Liver (tissue), 9 donors: ENCODE data around the gene ECI1. TPM values are rescaled to one million over a fixed set of nuclear protein-coding genes. Genes with fewer than 3 reads are reported as not detected.

ENCODE experiments used
- DNase-seq: peaks from one replicate; pipeline ENCODE4 v3.0.0-alpha.2; 2017; ENCODE audit warnings: low spot score
- H3K27ac ChIP-seq, 2 donors: one replicate each; pipeline ENCODE4 v1.7.0; 2013; ENCODE audit warnings: inconsistent platforms in 2 of 2, low read length in 2 of 2, control low read depth in 1 of 2, low read depth in 1 of 2, mild to moderate bottlenecking in 1 of 2
- H3K27me3 ChIP-seq, 4 donors: one replicate each; pipeline versions ENCODE4 v1.6.1 to v1.7.0; 2013; ENCODE audit warnings: low read length in 3 of 4, inconsistent platforms in 1 of 4, mild to moderate bottlenecking in 1 of 4, moderate library complexity in 1 of 4; ENCODE audit not compliant: control insufficient read depth in 4 of 4, insufficient read depth in 4 of 4
- H3K36me3 ChIP-seq, 4 donors: one replicate each; pipeline versions ENCODE4 v1.6.1 to v1.7.0; 2013; ENCODE audit warnings: low read length in 3 of 4, mild to moderate bottlenecking in 3 of 4, low read depth in 1 of 4, moderate library complexity in 1 of 4; ENCODE audit not compliant: control insufficient read depth in 4 of 4, insufficient read depth in 3 of 4
- H3K4me1 ChIP-seq, 4 donors: one replicate each; pipeline versions ENCODE4 v1.6.1 to v1.7.0; 2013; ENCODE audit warnings: low read length in 3 of 4, mild to moderate bottlenecking in 3 of 4, moderate library complexity in 1 of 4; ENCODE audit not compliant: control insufficient read depth in 4 of 4, insufficient read depth in 4 of 4
- H3K4me3 ChIP-seq, 3 donors: one replicate each; pipeline versions ENCODE4 v1.6.1 to v1.7.0; 2013; ENCODE audit warnings: low read length in 3 of 3, control low read depth in 1 of 3, low read depth in 1 of 3, mild to moderate bottlenecking in 1 of 3
- H3K9ac ChIP-seq, 2 donors: one replicate each; pipeline ENCODE4 v1.7.0; 2013; ENCODE audit warnings: low read length in 2 of 2, mild to moderate bottlenecking in 2 of 2, moderate library complexity in 2 of 2, control low read depth in 1 of 2, low read depth in 1 of 2
- H3K9me3 ChIP-seq, 4 donors: one replicate each; pipeline versions ENCODE4 v1.6.1 to v1.7.0; 2013; ENCODE audit warnings: low read length in 3 of 4; ENCODE audit not compliant: control insufficient read depth in 4 of 4
- EGR1 ChIP-seq, 2 donors: IDR thresholded peaks; 2 replicates each; pipeline ENCODE4 v1.6.1; 2016 to 2018; ENCODE audit warnings: antibody characterized with exemption in 2 of 2, low read depth in 2 of 2
- FOXA1 ChIP-seq: IDR thresholded peaks from 2 replicates; pipeline ENCODE4 v1.6.1; 2016; ENCODE audit warnings: antibody characterized with exemption
- FOXA2 ChIP-seq: IDR thresholded peaks from 2 replicates; pipeline ENCODE4 v1.6.1; 2016; ENCODE audit warnings: antibody characterized with exemption
- GABPA ChIP-seq, 2 donors: IDR thresholded peaks in 1 of 2; conservative IDR thresholded peaks in 1 of 2; 2 replicates each; pipeline ENCODE4 v1.6.1; 2016; ENCODE audit warnings: antibody characterized with exemption in 2 of 2, mild to moderate bottlenecking in 1 of 2, moderate library complexity in 1 of 2
- HNF4A ChIP-seq, 2 donors: conservative IDR thresholded peaks; 2 replicates each; pipeline ENCODE4 v1.6.1; 2016; ENCODE audit warnings: antibody characterized with exemption in 2 of 2, mild to moderate bottlenecking in 2 of 2
- HNF4G ChIP-seq: IDR thresholded peaks from 2 replicates; pipeline ENCODE4 v1.6.1; 2016; ENCODE audit warnings: antibody characterized with exemption
- JUND ChIP-seq, 2 donors: IDR thresholded peaks; 2 replicates each; pipeline ENCODE4 v1.6.1; 2016; ENCODE audit warnings: antibody characterized with exemption in 2 of 2
- NR2F2 ChIP-seq: IDR thresholded peaks from 2 replicates; pipeline ENCODE4 v1.6.1; 2016; ENCODE audit warnings: antibody characterized with exemption
- RAD21 ChIP-seq, 2 donors: IDR thresholded peaks; 2 replicates each; pipeline ENCODE4 v1.6.1; 2016; ENCODE audit warnings: antibody characterized with exemption in 2 of 2, mild to moderate bottlenecking in 2 of 2
- RXRA ChIP-seq, 2 donors: IDR thresholded peaks; 2 replicates each; pipeline ENCODE4 v1.6.1; 2017 to 2018; ENCODE audit warnings: antibody characterized with exemption in 2 of 2, mild to moderate bottlenecking in 1 of 2
- SP1 ChIP-seq: IDR thresholded peaks from 2 replicates; pipeline ENCODE4 v1.6.1; 2018; ENCODE audit warnings: antibody characterized with exemption, mild to moderate bottlenecking
- TAF1 ChIP-seq: conservative IDR thresholded peaks from 2 replicates; pipeline ENCODE4 v1.6.1; 2016; ENCODE audit warnings: antibody characterized with exemption, mild to moderate bottlenecking
- YY1 ChIP-seq: IDR thresholded peaks from 2 replicates; pipeline ENCODE4 v1.6.1; 2016; ENCODE audit warnings: antibody characterized with exemption, mild to moderate bottlenecking
- WGBS: extraction: QIAGEN DNeasy Blood & Tissue Kit; methylation state at CpG from one replicate; pipeline ENCODE4 v1.1.7; 2013; 5-methylcytosine and 5-hydroxymethylcytosine counted together
- polyA plus RNA-seq, 2 donors: library from polyadenylated mRNA; stranded (reverse) in 1 of 2; unstranded in 1 of 2; fragments of 200-250 nt in 1 of 2; fragments of >200 nt in 1 of 2; fragmentation: Nextera tagmentation in 1 of 2; extraction: Ambion mirVana in 1 of 2; gene quantifications; one replicate each; pipeline versions ENCODE4 v1.2.1 to v1.2.3, GENCODE V29; 2013 to 2015
- total RNA-seq, 2 donors: library from RNA; depleted of rRNA; stranded (reverse); fragments of >200 nt; gene quantifications; one replicate each; pipeline ENCODE4 v1.2.3, GENCODE V29; 2014
- TF ChIP-seq, protein P1 (sequence below): IDR thresholded peaks from 2 replicates; pipeline ENCODE4 v1.6.1; 2016; ENCODE audit warnings: antibody characterized with exemption
- TF ChIP-seq, protein P2 (sequence below): IDR thresholded peaks from 2 replicates; pipeline ENCODE4 v1.6.1; 2016; ENCODE audit warnings: antibody characterized with exemption, mild to moderate bottlenecking
- TF ChIP-seq, protein P3 (sequence below): IDR thresholded peaks from 2 replicates; pipeline ENCODE4 v1.6.1; 2016; ENCODE audit warnings: antibody characterized with exemption
- TF ChIP-seq, protein P4 (sequence below): fragments of 150-350 bp; IDR thresholded peaks from 2 replicates; pipeline ENCODE4 v1.5.1; 2017; ENCODE audit warnings: improper control_type of control experiment, low read depth, low read length; ENCODE audit not compliant: missing input control
- TF ChIP-seq, protein P5 (sequence below): IDR thresholded peaks from 2 replicates; pipeline ENCODE4 v1.6.1; 2016; ENCODE audit warnings: antibody characterized with exemption
- donor health status: healthy.
- donor health status: healthy.
- donor health status: healthy.
- donor health status: healthy.
- donor health status: healthy.

The ECI1 gene
- total and polyA plus RNA-seq, 4 donors: 36.8 to 107 (median 79.5) TPM

DNA sequence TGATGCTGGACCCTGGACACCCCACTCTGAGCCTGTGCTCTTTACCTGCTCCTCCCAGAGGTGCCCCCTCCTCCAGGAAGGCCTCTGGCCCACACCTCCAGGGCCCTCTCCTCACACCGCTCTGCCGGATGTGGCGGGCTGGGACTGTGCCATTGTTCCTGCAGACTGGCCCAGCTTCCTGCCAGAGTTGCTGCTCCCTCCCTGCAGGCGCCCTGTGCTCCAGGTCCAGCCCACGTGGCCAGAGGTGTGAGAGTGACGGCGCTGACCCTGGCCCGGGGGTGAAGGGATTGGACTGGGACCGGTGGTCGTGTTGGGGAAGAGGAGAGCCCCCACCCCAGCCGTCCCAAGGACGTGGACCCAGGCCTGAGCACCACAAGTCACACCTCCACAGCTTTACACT is 22.3 kb downstream of the ECI1 start (continued):
- TF ChIP-seq, protein P1, sequence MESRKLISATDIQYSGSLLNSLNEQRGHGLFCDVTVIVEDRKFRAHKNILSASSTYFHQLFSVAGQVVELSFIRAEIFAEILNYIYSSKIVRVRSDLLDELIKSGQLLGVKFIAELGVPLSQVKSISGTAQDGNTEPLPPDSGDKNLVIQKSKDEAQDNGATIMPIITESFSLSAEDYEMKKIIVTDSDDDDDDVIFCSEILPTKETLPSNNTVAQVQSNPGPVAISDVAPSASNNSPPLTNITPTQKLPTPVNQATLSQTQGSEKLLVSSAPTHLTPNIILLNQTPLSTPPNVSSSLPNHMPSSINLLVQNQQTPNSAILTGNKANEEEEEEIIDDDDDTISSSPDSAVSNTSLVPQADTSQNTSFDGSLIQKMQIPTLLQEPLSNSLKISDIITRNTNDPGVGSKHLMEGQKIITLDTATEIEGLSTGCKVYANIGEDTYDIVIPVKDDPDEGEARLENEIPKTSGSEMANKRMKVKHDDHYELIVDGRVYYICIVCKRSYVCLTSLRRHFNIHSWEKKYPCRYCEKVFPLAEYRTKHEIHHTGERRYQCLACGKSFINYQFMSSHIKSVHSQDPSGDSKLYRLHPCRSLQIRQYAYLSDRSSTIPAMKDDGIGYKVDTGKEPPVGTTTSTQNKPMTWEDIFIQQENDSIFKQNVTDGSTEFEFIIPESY: no peak
- no peak for TF ChIP-seq FOXA1

DNA sequence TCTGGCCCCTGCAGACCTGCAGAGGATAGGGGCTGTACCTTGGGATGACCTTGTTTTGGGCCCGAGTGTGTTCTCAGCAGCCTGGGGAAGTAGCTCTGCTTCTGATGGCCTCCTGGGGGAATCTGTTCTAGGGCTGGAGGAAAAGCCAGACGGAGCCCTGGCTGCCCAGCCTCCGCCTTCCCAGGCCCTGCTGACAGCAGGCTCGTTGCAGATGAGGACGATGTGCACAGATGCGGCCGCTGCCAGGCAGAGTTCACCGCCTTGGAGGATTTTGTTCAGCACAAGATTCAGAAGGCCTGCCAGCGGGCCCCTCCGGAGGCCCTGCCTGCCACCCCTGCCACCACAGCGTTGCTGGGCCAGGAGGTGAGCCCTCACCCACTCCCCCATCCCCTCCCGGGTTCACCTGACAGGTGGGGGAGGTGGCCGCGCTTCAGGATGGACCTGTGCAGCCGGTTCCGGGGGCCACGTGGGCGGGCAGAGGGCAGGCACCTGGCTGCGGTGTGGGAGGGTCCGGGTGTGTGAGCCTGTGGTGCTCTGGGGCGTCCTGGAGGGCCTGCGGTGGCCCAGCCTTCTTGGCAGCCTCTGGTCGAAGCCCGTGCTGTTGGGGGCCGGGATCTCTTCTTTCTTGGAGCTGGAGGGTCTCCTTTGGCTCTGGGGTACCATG is 23.1 kb downstream of the ECI1 start:
- H3K4me1 ChIP-seq: peaks cover 10 to 33% (median 25%) of the 10 kb centered on the region in 4 donors

More for the DNA sequence above, 23.1 kb downstream of the ECI1 start:
- WGBS: 94% methylated on average over 25 of the region's 25 CpGs
- Histone ChIP-seq H3K27me3 (no peaks in the 10 kb centered on the region), H3K4me3 (no peak overlapping the region), H3K9me3 (no peaks in the 10 kb centered on the region), H3K36me3 (peaks cover 0 to 43% (median 21%) of the 10 kb centered on the region in 4 donors), H3K27ac (no peak overlapping the region), H3K9ac (no peak overlapping the region)
- no peak for DNase-seq
- no peak for TF ChIP-seq FOXA2
- TF ChIP-seq HNF4G: no peak
- TF ChIP-seq, protein P2, sequence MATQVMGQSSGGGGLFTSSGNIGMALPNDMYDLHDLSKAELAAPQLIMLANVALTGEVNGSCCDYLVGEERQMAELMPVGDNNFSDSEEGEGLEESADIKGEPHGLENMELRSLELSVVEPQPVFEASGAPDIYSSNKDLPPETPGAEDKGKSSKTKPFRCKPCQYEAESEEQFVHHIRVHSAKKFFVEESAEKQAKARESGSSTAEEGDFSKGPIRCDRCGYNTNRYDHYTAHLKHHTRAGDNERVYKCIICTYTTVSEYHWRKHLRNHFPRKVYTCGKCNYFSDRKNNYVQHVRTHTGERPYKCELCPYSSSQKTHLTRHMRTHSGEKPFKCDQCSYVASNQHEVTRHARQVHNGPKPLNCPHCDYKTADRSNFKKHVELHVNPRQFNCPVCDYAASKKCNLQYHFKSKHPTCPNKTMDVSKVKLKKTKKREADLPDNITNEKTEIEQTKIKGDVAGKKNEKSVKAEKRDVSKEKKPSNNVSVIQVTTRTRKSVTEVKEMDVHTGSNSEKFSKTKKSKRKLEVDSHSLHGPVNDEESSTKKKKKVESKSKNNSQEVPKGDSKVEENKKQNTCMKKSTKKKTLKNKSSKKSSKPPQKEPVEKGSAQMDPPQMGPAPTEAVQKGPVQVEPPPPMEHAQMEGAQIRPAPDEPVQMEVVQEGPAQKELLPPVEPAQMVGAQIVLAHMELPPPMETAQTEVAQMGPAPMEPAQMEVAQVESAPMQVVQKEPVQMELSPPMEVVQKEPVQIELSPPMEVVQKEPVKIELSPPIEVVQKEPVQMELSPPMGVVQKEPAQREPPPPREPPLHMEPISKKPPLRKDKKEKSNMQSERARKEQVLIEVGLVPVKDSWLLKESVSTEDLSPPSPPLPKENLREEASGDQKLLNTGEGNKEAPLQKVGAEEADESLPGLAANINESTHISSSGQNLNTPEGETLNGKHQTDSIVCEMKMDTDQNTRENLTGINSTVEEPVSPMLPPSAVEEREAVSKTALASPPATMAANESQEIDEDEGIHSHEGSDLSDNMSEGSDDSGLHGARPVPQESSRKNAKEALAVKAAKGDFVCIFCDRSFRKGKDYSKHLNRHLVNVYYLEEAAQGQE: no peak
- TF ChIP-seq, protein P1: no peak
- TF ChIP-seq RAD21 (IDR thresholded peaks at IDR 0.05): no peak
- TF ChIP-seq FOXA1: no peak
- no peak for TF ChIP-seq NR2F2
- no peak for TF ChIP-seq EGR1 (IDR thresholded peaks at IDR 0.05; ENCODE audit: low read depth in 2 of 2)
- TF ChIP-seq RXRA (IDR thresholded peaks at IDR 0.05): no peak
- no peak for TF ChIP-seq SP1
- TF ChIP-seq JUND (IDR thresholded peaks at IDR 0.05): no peak
- TF ChIP-seq YY1: no peak
- no peak for TF ChIP-seq GABPA (IDR thresholded peaks at IDR 0.05 in 1 of 2, conservative IDR thresholded peaks at IDR 0.05 in 1 of 2)
- TF ChIP-seq, protein P3, sequence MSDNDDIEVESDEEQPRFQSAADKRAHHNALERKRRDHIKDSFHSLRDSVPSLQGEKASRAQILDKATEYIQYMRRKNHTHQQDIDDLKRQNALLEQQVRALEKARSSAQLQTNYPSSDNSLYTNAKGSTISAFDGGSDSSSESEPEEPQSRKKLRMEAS: no peak
- no peak for TF ChIP-seq TAF1
- no peak for TF ChIP-seq HNF4A (conservative IDR thresholded peaks at IDR 0.05)
- TF ChIP-seq, protein P4, sequence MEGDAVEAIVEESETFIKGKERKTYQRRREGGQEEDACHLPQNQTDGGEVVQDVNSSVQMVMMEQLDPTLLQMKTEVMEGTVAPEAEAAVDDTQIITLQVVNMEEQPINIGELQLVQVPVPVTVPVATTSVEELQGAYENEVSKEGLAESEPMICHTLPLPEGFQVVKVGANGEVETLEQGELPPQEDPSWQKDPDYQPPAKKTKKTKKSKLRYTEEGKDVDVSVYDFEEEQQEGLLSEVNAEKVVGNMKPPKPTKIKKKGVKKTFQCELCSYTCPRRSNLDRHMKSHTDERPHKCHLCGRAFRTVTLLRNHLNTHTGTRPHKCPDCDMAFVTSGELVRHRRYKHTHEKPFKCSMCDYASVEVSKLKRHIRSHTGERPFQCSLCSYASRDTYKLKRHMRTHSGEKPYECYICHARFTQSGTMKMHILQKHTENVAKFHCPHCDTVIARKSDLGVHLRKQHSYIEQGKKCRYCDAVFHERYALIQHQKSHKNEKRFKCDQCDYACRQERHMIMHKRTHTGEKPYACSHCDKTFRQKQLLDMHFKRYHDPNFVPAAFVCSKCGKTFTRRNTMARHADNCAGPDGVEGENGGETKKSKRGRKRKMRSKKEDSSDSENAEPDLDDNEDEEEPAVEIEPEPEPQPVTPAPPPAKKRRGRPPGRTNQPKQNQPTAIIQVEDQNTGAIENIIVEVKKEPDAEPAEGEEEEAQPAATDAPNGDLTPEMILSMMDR: no peak
- TF ChIP-seq, protein P5, sequence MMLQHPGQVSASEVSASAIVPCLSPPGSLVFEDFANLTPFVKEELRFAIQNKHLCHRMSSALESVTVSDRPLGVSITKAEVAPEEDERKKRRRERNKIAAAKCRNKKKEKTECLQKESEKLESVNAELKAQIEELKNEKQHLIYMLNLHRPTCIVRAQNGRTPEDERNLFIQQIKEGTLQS: no peak
